ENCODE data around the gene MYL5. TPM values are rescaled to one million over a fixed set of nuclear protein-coding genes. Genes with fewer than 3 reads are reported as not detected.

The MYL5 gene
- total RNA-seq, 4 donors from 2014 or later = 1.5 to 12.6 (median 3.8) TPM

DNA sequence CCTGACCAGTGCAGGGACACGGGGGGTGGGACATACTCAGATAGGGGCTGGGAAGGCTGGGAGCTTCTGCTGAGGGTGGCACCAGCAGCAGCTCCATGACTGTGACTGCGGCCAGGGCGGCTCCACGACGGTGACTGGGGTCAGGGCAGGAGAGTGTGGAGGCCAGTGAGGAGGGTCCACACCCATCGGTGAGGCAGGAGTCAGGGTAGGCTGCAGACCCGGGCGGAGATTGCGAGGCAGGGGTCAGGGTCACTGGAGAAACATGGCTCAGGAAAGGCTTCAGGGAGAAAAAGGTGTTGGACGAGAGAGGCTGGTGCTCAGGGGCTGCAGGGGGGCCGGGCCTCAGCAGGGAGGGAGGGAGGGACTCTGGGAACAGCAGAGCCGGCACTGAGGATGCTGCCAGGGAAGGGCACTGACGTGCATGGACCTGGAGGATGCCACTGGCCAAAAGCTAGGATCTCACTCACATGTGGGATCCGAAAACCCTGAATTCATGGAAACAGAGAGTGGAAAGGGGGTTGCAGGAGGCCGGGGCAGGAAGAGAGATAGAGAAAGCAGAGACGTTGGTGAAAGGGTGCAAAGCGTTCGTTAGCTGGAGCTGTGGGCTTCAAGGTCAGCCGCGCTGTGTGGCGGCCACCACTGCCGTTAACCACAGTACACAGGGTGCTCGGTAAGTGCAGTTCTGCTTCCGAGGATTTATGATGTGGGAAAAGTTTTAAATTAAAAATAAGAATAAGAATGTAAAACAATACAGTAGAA, 22.3 kb upstream of the MYL5 start:
- Histone ChIP-seq H3K27me3 (peaks cover 88% of the 10 kb centered on the region), H3K27ac (no peak overlapping the region), H3K4me1 (no peaks in the 10 kb centered on the region), H3K9me3 (no peaks in the 10 kb centered on the region), H3K36me3 (no peaks in the 10 kb centered on the region), H3K4me3 (no peak overlapping the region)
- no peak for TF ChIP-seq EP300 (IDR thresholded peaks at IDR 0.05)
- TF ChIP-seq POLR2AphosphoS5 (IDR thresholded peaks at IDR 0.05) = no peak
- TF ChIP-seq, protein P1, sequence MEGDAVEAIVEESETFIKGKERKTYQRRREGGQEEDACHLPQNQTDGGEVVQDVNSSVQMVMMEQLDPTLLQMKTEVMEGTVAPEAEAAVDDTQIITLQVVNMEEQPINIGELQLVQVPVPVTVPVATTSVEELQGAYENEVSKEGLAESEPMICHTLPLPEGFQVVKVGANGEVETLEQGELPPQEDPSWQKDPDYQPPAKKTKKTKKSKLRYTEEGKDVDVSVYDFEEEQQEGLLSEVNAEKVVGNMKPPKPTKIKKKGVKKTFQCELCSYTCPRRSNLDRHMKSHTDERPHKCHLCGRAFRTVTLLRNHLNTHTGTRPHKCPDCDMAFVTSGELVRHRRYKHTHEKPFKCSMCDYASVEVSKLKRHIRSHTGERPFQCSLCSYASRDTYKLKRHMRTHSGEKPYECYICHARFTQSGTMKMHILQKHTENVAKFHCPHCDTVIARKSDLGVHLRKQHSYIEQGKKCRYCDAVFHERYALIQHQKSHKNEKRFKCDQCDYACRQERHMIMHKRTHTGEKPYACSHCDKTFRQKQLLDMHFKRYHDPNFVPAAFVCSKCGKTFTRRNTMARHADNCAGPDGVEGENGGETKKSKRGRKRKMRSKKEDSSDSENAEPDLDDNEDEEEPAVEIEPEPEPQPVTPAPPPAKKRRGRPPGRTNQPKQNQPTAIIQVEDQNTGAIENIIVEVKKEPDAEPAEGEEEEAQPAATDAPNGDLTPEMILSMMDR (IDR thresholded peaks at IDR 0.05) = no peak
- no peak for TF ChIP-seq POLR2A (IDR thresholded peaks at IDR 0.05)
- 50 to 75% methylated on average over 13 to 17 of the region's 24 CpGs for WGBS, 2 donors (ENCODE audit: low coverage in 1 of 2)
- ATAC-seq = no peak

DNA sequence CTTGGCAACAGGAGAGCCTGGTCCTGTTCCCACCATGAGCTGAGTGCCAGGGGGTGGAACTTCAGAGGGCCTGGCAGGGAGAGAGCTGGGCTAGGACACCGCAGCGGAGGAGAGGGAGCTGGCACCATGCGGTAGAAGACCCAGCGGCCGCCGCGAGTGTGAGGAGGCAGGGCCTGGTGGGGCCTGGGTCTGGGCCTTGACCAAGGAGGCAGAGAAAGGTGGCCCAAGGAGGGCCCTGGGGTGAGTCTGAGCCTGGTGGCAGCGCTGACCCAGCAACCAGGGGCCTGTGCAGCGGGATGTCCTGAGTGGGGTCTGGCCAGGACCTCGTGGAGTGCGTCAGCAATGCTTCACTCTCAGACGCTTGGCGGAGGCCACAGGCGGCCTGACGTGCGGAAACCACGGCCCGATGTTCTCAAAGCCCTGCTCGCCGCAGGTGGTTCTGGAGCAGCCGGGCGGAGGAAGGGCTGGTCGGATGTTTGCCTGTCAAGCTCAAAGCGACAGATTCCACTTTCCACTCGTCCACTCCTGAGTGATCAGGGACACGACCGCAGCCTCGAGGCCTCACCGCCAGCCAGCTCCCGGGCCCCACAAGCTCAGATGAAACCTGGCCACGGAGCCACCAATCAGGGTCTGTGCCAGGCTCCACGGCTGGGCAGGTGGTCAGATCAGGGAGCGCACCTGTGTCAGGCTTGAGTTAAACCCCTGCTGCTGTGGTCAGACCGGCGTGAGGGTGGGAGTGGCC, 21.1 kb upstream of the MYL5 start:
- no peaks in the 10 kb centered on the region for H3K4me1 ChIP-seq
- H3K9me3 ChIP-seq = no peaks in the 10 kb centered on the region
- H3K36me3 ChIP-seq = no peaks in the 10 kb centered on the region
- no peak for ATAC-seq
- no peak overlapping the region for H3K27ac ChIP-seq
- H3K27me3 ChIP-seq = peaks cover 82% of the 10 kb centered on the region
- WGBS, 2 donors (ENCODE audit: low coverage in 1 of 2) = 90% methylated on average over 7 of the region's 35 CpGs; no CpG with 5 or more reads in 1 of the 2 donors
- TF ChIP-seq, protein P1 (IDR thresholded peaks at IDR 0.05) = no peak
- TF ChIP-seq EP300 (IDR thresholded peaks at IDR 0.05) (no peak), POLR2AphosphoS5 (IDR thresholded peaks at IDR 0.05) (no peak), POLR2A (IDR thresholded peaks at IDR 0.05) (no peak)
- no peak overlapping the region for H3K4me3 ChIP-seq

DNA sequence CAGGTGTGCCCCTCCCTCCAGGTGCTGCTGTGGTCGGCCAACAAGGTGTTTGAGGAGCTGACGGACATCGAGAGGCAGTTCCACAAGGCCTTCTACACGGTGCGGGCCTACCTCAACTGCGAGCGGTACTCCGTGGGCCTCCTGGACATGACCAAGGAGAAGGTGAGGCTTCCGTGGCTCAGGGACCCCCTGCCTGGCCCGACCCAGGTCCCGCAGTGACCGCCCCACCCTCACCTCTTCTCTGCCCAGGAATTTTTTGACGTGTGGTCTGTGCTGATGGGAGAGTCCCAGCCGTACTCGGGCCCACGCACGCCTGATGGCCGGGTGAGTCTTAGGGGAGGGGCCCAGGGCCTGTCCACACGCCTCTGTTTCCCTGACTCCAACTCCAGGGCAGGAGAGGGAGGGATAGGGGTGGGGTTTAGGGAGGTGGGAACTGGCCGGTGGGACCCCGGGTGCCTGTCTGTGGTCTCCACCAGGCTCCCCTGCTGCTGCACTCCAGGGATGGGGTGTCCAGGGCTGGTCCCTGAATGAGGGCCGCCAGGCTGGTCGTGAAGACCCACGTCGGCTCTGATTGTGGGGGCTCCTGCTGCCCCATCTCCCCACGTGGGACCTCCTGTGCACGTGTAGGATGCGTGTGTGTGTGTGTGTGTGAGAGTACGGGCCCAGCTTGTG, 20.4 kb upstream of the MYL5 start:
- peaks cover 75% of the 10 kb centered on the region for H3K27me3 ChIP-seq
- no peaks in the 10 kb centered on the region for H3K9me3 ChIP-seq
- no peaks in the 10 kb centered on the region for H3K36me3 ChIP-seq
- H3K4me1 ChIP-seq = no peaks in the 10 kb centered on the region
- no peak for ATAC-seq
- H3K4me3 ChIP-seq = no peak overlapping the region
- no peak for TF ChIP-seq EP300 (IDR thresholded peaks at IDR 0.05)
- no peak for TF ChIP-seq POLR2A (IDR thresholded peaks at IDR 0.05)
- TF ChIP-seq, protein P1 (IDR thresholded peaks at IDR 0.05) = no peak
- TF ChIP-seq POLR2AphosphoS5 (IDR thresholded peaks at IDR 0.05) = no peak
- 87% methylated on average over 6 of the region's 29 CpGs; no CpG with 5 or more reads in 1 of the 2 donors for WGBS, 2 donors (ENCODE audit: low coverage in 1 of 2)
- H3K27ac ChIP-seq = no peak overlapping the region

DNA sequence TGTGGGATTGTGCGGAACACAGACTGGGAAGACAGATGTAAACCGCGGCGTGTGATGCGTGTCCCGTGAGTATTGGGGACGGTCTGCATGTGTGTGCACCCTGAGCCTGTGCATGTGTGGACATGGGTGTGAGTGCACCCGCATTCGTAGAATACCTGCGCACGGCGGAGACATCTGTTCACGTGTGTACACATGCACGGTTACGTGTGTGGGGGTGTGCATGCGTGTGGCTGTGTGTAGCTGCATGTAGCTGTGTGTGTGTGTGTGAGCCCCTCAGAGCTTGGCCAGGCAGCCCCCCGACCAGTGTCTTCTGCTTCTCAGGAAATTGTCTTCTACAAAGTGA, 19.9 kb upstream of the MYL5 start:
- no peaks in the 10 kb centered on the region for H3K36me3 ChIP-seq
- peaks cover 70% of the 10 kb centered on the region for H3K27me3 ChIP-seq
- H3K4me1 ChIP-seq = no peaks in the 10 kb centered on the region
- TF ChIP-seq EP300 (IDR thresholded peaks at IDR 0.05) (no peak), POLR2A (IDR thresholded peaks at IDR 0.05) (no peak)
- TF ChIP-seq, protein P1 (IDR thresholded peaks at IDR 0.05) = no peak
- no peak overlapping the region for H3K4me3 ChIP-seq
- H3K9me3 ChIP-seq = no peaks in the 10 kb centered on the region
- no peak overlapping the region for H3K27ac ChIP-seq
- ATAC-seq = no peak
- 95% methylated on average over 11 of the region's 17 CpGs; no CpG with 5 or more reads in 1 of the 2 donors for WGBS, 2 donors (ENCODE audit: low coverage in 1 of 2)

Data from gastroesophageal sphincter (tissue), 4 donors.